HFFc6 (cell line): ENCODE results near the gene RASSF3. TPM values are rescaled to one million over a fixed set of nuclear protein-coding genes. Genes with fewer than 3 reads are reported as not detected.

Source experiments
- DNase-seq: peaks from one replicate; pipeline ENCODE4 v3.0.0-alpha.2; 2018
- H3K27ac Mint-ChIP-seq: 2 replicates; pipeline ENCODE4 v1.8.0; 2020; ENCODE audit warnings: mild to moderate bottlenecking, mixed read lengths
- H3K27me3 Mint-ChIP-seq: 2 replicates; pipeline ENCODE4 v1.8.0; 2021; ENCODE audit warnings: mild to moderate bottlenecking, moderate library complexity, mixed read lengths; ENCODE audit not compliant: insufficient read depth
- H3K36me3 Mint-ChIP-seq: 2 replicates; pipeline ENCODE4 v1.8.0; 2021; ENCODE audit warnings: low read depth, mixed read lengths
- H3K4me1 Mint-ChIP-seq: 2 replicates; pipeline ENCODE4 v1.8.0; 2020; ENCODE audit warnings: low read depth, mixed read lengths
- H3K4me3 Mint-ChIP-seq: 2 replicates; pipeline ENCODE4 v1.8.0; 2020; ENCODE audit warnings: mild to moderate bottlenecking, moderate library complexity, mixed read lengths
- H3K9me3 Mint-ChIP-seq: 2 replicates; pipeline ENCODE4 v1.8.0; 2020; ENCODE audit warnings: mild to moderate bottlenecking, mixed read lengths
- total RNA-seq, 6 experiments: library from RNA; stranded (reverse); fragmentation: NEBNext Ultra II Directional; extraction: Animal tissue kit (Norgen Biotek cat#: 25700); gene quantifications; 2 replicates in 1 of 6; 3 replicates in 5 of 6; pipeline ENCODE4 v1.2.3, GENCODE V29; 2021
- TF ChIP-seq, protein P1 (sequence below): fragments of 200-600 bp; sonication (generic); IDR thresholded peaks from 2 replicates; pipeline ENCODE4 v1.5.0; 2021; ENCODE audit warnings: antibody characterized with exemption, mild to moderate bottlenecking

The RASSF3 gene
- total RNA-seq, 6 experiments from 2014 or later, result 16.9 to 23.3 (median 20.6) TPM

DNA sequence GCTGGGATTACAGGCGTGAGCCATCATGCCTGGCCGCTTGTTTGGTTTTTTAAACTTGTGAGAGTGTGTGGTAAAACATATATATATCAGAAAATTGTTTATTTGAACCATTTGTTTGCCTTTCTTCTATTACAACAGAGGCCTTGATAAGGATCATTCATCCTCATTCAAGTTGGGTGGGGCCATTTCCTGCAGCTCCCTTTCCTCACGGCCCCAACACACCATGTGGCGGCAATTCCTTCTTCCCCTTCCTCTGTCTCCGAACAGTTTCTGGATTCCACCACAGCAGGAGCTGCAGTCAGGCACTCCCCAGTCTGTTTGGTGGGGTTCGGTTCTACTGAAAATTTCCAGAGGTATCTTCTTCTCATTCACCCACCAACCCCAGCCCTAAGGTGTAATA, 42.0 kb upstream of the RASSF3 start:
- peaks cover 9% of the 10 kb centered on the region for H3K27me3 Mint-ChIP-seq
- no peak overlapping the region for H3K27ac Mint-ChIP-seq
- H3K4me1 Mint-ChIP-seq, result peaks cover 18% of the 10 kb centered on the region
- peaks cover 9% of the 10 kb centered on the region for H3K36me3 Mint-ChIP-seq
- no peak for DNase-seq
- peaks cover 7% of the 10 kb centered on the region; the same call in 1 of the 2 replicates for H3K9me3 Mint-ChIP-seq
- H3K4me3 Mint-ChIP-seq, result no peak overlapping the region
- TF ChIP-seq, protein P1, sequence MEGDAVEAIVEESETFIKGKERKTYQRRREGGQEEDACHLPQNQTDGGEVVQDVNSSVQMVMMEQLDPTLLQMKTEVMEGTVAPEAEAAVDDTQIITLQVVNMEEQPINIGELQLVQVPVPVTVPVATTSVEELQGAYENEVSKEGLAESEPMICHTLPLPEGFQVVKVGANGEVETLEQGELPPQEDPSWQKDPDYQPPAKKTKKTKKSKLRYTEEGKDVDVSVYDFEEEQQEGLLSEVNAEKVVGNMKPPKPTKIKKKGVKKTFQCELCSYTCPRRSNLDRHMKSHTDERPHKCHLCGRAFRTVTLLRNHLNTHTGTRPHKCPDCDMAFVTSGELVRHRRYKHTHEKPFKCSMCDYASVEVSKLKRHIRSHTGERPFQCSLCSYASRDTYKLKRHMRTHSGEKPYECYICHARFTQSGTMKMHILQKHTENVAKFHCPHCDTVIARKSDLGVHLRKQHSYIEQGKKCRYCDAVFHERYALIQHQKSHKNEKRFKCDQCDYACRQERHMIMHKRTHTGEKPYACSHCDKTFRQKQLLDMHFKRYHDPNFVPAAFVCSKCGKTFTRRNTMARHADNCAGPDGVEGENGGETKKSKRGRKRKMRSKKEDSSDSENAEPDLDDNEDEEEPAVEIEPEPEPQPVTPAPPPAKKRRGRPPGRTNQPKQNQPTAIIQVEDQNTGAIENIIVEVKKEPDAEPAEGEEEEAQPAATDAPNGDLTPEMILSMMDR, result no peak

DNA sequence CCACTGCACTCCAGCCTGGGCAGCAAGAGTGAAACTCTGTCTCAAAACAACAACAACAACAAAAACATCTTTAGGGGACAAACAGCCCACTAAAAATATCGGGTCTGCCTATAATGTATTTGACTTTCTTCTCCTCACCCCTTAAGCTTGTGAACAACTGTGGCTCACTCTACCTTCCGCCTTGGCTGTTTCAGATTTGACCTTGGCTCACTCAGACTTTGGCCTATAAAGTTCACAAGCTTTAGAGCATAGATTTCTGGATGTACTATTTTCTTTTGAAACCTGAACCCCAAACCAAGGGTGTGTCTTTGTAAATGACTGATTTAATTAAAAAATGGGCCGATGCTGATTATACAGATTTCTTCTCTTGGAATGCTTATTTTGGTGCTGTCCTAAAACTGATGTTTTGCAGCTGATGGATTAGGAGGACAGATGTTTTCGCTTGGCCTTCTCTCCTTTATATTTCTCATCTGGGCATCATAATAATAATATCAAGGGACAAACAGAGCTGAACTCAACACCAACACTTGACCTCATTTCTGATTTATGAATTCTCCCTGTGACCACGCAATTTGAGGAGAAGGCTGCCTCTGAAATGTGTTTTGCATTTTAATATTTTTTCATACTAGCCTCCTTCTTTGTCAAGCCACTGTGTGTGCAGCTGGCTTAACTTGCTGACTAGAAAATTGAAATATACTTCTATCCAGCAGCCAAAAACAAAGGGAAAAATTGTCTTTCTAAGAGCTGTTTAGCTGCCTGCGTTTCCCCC, 40.2 kb upstream of the RASSF3 start:
- no peak overlapping the region for H3K4me3 Mint-ChIP-seq
- no peak for DNase-seq
- peaks cover 15% of the 10 kb centered on the region for H3K9me3 Mint-ChIP-seq
- H3K27me3 Mint-ChIP-seq, result peaks cover 6% of the 10 kb centered on the region
- TF ChIP-seq, protein P1, result no peak
- peaks cover 18% of the 10 kb centered on the region for H3K4me1 Mint-ChIP-seq
- H3K27ac Mint-ChIP-seq, result no peak overlapping the region
- peaks cover 18% of the 10 kb centered on the region for H3K36me3 Mint-ChIP-seq

DNA sequence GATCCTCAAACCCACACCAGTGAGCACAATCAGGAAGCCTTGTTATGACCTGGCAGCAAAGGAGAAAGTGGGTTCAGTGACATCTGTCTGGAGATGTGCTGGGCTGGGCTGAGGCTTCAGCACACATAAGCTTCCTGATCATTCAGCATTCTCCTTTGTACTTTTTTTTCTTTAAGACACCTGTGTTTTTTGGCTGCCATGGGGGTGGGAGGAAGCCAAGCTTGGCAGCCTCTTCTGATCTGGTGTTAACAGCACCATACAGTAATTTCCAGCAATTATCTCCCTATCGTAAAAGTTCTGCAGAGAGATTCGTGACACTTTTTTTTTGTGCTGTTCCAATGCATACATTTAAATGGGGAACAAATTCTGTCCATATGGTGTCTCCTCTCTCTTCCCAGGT, 38.9 kb upstream of the RASSF3 start:
- peaks cover 19% of the 10 kb centered on the region for H3K36me3 Mint-ChIP-seq
- H3K4me1 Mint-ChIP-seq, result peaks cover 11% of the 10 kb centered on the region
- no peak for DNase-seq
- peaks cover 18% of the 10 kb centered on the region for H3K9me3 Mint-ChIP-seq
- H3K27ac Mint-ChIP-seq, result no peak overlapping the region
- H3K4me3 Mint-ChIP-seq, result no peak overlapping the region
- H3K27me3 Mint-ChIP-seq, result peaks cover 6% of the 10 kb centered on the region
- TF ChIP-seq, protein P1, result no peak

DNA sequence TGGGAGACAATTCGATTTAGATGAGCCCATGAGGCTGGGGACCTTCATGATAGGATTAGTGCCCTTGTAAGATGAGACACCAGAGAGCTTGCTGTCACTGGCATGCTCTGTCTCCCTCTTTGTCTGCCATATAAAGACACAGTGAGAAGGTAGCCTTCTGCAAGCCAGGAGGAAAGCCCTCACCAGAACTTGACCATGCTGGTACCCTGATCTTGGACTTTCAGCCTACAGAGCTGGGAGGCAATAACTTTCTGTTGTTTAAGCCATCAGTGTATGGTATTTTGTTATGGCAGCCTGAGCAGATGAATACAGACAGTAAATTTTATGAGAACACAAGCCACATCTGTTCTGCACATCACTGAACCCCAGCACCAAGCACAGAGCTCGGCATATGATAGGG, 38.1 kb upstream of the RASSF3 start:
- TF ChIP-seq, protein P1, result no peak
- Mint-ChIP-seq H3K4me3 (no peak overlapping the region), H3K4me1 (peaks cover 3% of the 10 kb centered on the region; the same call in 1 of the 2 replicates), H3K27me3 (peaks cover 6% of the 10 kb centered on the region), H3K9me3 (peaks cover 18% of the 10 kb centered on the region), H3K27ac (no peak overlapping the region), H3K36me3 (peaks cover 19% of the 10 kb centered on the region)
- DNase-seq, result no peak

DNA sequence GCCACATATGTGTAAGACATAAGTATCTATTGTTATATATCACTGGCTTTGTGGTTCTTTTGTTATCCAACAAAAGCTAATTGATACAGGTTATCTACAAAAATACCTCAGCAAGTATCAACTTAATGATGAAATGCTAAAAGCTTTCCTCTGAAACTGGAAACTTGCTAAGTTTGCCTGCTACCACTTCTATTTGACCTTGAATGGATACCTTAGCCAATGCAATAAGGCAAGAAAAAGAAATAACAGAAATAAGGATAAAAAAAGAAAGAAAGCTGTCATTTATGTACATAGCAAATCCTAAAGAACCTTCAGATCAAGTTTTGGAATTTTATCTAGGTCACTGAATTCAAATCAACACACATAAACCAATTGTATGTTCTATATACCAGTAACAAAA, 35.5 kb upstream of the RASSF3 start:
- TF ChIP-seq, protein P1, result no peak
- H3K36me3 Mint-ChIP-seq, result peaks cover 19% of the 10 kb centered on the region
- peaks cover 12% of the 10 kb centered on the region for H3K27me3 Mint-ChIP-seq
- DNase-seq, result no peak
- peaks cover 18% of the 10 kb centered on the region for H3K9me3 Mint-ChIP-seq
- no peak overlapping the region for H3K4me3 Mint-ChIP-seq
- no peaks in the 10 kb centered on the region for H3K4me1 Mint-ChIP-seq
- no peak overlapping the region for H3K27ac Mint-ChIP-seq
